ENCODE data around the gene P2RY11.

Gene P2RY11

GRCh38 chr19:10146142-10146541 is 34.6 kb downstream of the P2RY11 start:
- Histone ChIP-seq H3K4me1 (no peaks in the 10 kb centered on the region), H3K9me3 (ENCODE audit: control insufficient read depth, low read length) (no peaks in the 10 kb centered on the region), H3K79me2 (peaks cover 2% of the 10 kb centered on the region), H3K36me3 (ENCODE audit: control insufficient read depth, insufficient read depth, low read length) (no peaks in the 10 kb centered on the region), H3K9ac (no peak overlapping the region), H3K4me3 (ENCODE audit: low read depth, low read length) (no peak overlapping the region), H3K27me3 (ENCODE audit: control insufficient read depth, insufficient read depth, low read length) (no peaks in the 10 kb centered on the region), H3K4me2 (ENCODE audit: low read length) (no peak overlapping the region), H2AFZ (no peak overlapping the region), H3K27ac (no peak overlapping the region)
- TF ChIP-seq CTCF (IDR thresholded peaks at IDR 0.05) = no peak

GRCh38 chr19:10149427-10149826 is 37.9 kb downstream of the P2RY11 start:
- no peaks in the 10 kb centered on the region for H3K9me3 ChIP-seq (ENCODE audit: control insufficient read depth, low read length)
- no peak overlapping the region for H3K4me2 ChIP-seq (ENCODE audit: low read length)
- no peak overlapping the region for H2AFZ ChIP-seq
- H3K27me3 ChIP-seq (ENCODE audit: control insufficient read depth, insufficient read depth, low read length) = no peaks in the 10 kb centered on the region
- no peaks in the 10 kb centered on the region for H3K36me3 ChIP-seq (ENCODE audit: control insufficient read depth, insufficient read depth, low read length)
- no peaks in the 10 kb centered on the region for H3K4me1 ChIP-seq
- no peaks in the 10 kb centered on the region for H3K79me2 ChIP-seq
- no peak overlapping the region for H3K9ac ChIP-seq
- H3K27ac ChIP-seq = no peak overlapping the region
- no peak for TF ChIP-seq CTCF (IDR thresholded peaks at IDR 0.05)
- H3K4me3 ChIP-seq (ENCODE audit: low read depth, low read length) = no peak overlapping the region

GRCh38 chr19:10151521-10151920 is 40.0 kb downstream of the P2RY11 start:
- Histone ChIP-seq H3K79me2 (no peaks in the 10 kb centered on the region), H3K4me1 (no peaks in the 10 kb centered on the region), H3K27me3 (ENCODE audit: control insufficient read depth, insufficient read depth, low read length) (no peaks in the 10 kb centered on the region), H3K9ac (no peak overlapping the region), H3K36me3 (ENCODE audit: control insufficient read depth, insufficient read depth, low read length) (no peaks in the 10 kb centered on the region), H2AFZ (no peak overlapping the region), H3K27ac (no peak overlapping the region), H3K4me2 (ENCODE audit: low read length) (no peak overlapping the region), H3K9me3 (ENCODE audit: control insufficient read depth, low read length) (no peaks in the 10 kb centered on the region), H3K4me3 (ENCODE audit: low read depth, low read length) (no peak overlapping the region)
- no peak for TF ChIP-seq CTCF (IDR thresholded peaks at IDR 0.05)

- Histone ChIP-seq H3K9ac (no peak overlapping the region), H2AFZ (no peak overlapping the region), H3K36me3 (ENCODE audit: control insufficient read depth, insufficient read depth, low read length) (no peaks in the 10 kb centered on the region), H3K4me3 (ENCODE audit: low read depth, low read length) (no peak overlapping the region), H3K4me1 (no peaks in the 10 kb centered on the region), H3K27me3 (ENCODE audit: control insufficient read depth, insufficient read depth, low read length) (no peaks in the 10 kb centered on the region), H3K79me2 (no peaks in the 10 kb centered on the region), H3K4me2 (ENCODE audit: low read length) (no peak overlapping the region), H3K27ac (no peak overlapping the region), H3K9me3 (ENCODE audit: control insufficient read depth, low read length) (no peaks in the 10 kb centered on the region)
- no peak for TF ChIP-seq CTCF (IDR thresholded peaks at IDR 0.05)
Measured at GRCh38 chr19:10152100-10152499, 40.6 kb downstream of the P2RY11 start.

- no peak overlapping the region for H3K4me2 ChIP-seq (ENCODE audit: low read length)
- no peaks in the 10 kb centered on the region for H3K9me3 ChIP-seq (ENCODE audit: control insufficient read depth, low read length)
- H3K9ac ChIP-seq = no peak overlapping the region
- no peaks in the 10 kb centered on the region for H3K36me3 ChIP-seq (ENCODE audit: control insufficient read depth, insufficient read depth, low read length)
- no peaks in the 10 kb centered on the region for H3K27me3 ChIP-seq (ENCODE audit: control insufficient read depth, insufficient read depth, low read length)
- H3K79me2 ChIP-seq = no peaks in the 10 kb centered on the region
- H2AFZ ChIP-seq = no peak overlapping the region
- H3K4me3 ChIP-seq (ENCODE audit: low read depth, low read length) = no peak overlapping the region
- no peaks in the 10 kb centered on the region for H3K4me1 ChIP-seq
- TF ChIP-seq CTCF (IDR thresholded peaks at IDR 0.05) = no peak
- no peak overlapping the region for H3K27ac ChIP-seq
Measured at GRCh38 chr19:10155839-10156238, 44.3 kb downstream of the P2RY11 start.
